Loucy (cell line): ENCODE data around the gene CYFIP2.

Experiments
- H2AFZ ChIP-seq: fragments of 200-600 bp; sonication (generic); 2 replicates; pipeline ENCODE4 v1.6.0; 2016; ENCODE audit warnings: antibody characterized with exemption, mild to moderate bottlenecking, low read length, moderate library complexity
- H3F3A ChIP-seq: fragments of 200-600 bp; 2 replicates; pipeline ENCODE4 v1.6.0; 2016; ENCODE audit warnings: antibody characterized with exemption, low read depth, mild to moderate bottlenecking
- H3K27me3 ChIP-seq: fragments of 200-600 bp; sonication (generic); 2 replicates; pipeline ENCODE4 v1.6.1; 2014; ENCODE audit warnings: low read length, mild to moderate bottlenecking; ENCODE audit not compliant: insufficient read depth, poor library complexity, severe bottlenecking
- H3K36me3 ChIP-seq: fragments of 200-600 bp; sonication (generic); 2 replicates; pipeline ENCODE4 v1.6.1; 2016; ENCODE audit warnings: low read length; ENCODE audit not compliant: insufficient read depth
- H3K4me1 ChIP-seq: fragments of 200-600 bp; sonication (generic); 2 replicates; pipeline ENCODE4 v1.5.1; 2014; ENCODE audit warnings: low read length, mild to moderate bottlenecking; ENCODE audit not compliant: insufficient read depth, poor library complexity, severe bottlenecking
- H3K4me2 ChIP-seq: fragments of 200-600 bp; sonication (generic); 2 replicates; pipeline ENCODE4 v1.6.0; 2014; ENCODE audit warnings: antibody characterized with exemption, low read length, low read depth, mild to moderate bottlenecking; ENCODE audit not compliant: poor library complexity, severe bottlenecking
- H3K4me3 ChIP-seq: fragments of 200-600 bp; sonication (generic); 2 replicates; pipeline ENCODE4 v1.5.1; 2014; ENCODE audit warnings: low read length, mild to moderate bottlenecking, mixed read lengths; ENCODE audit not compliant: poor library complexity, severe bottlenecking
- H3K79me2 ChIP-seq: fragments of 200-600 bp; sonication (generic); 2 replicates; pipeline ENCODE4 v1.6.1; 2014; ENCODE audit warnings: low read length; ENCODE audit not compliant: insufficient read depth
- H3K9ac ChIP-seq: fragments of 200-600 bp; sonication (generic); 2 replicates; pipeline ENCODE4 v1.6.0; 2014; ENCODE audit warnings: mild to moderate bottlenecking, low read depth, low read length, moderate library complexity; ENCODE audit not compliant: poor library complexity, severe bottlenecking
- H3K9me2 ChIP-seq: fragments of 200-600 bp; sonication (generic); replicated peaks from 2 replicates; pipeline ENCODE4 v1.6.1; 2016; ENCODE audit warnings: low read depth, low read length, mixed read lengths
- H3K9me3 ChIP-seq: fragments of 200-600 bp; sonication (generic); 2 replicates; pipeline ENCODE4 v1.6.1; 2014; ENCODE audit warnings: mild to moderate bottlenecking, antibody characterized with exemption, low read length, low read depth; ENCODE audit not compliant: insufficient read depth
- H4K20me1 ChIP-seq: fragments of 200-600 bp; sonication (generic); 2 replicates; pipeline ENCODE4 v1.6.0; 2014; ENCODE audit warnings: antibody characterized with exemption, low read length, mild to moderate bottlenecking; ENCODE audit not compliant: insufficient read depth, poor library complexity, severe bottlenecking
- CTCF ChIP-seq: fragments of 200-600 bp; sonication (generic); conservative IDR thresholded peaks from 2 replicates; pipeline ENCODE4 v1.5.1; 2014; ENCODE audit warnings: mild to moderate bottlenecking, antibody characterized with exemption, low read length
- EZH2phosphoT487 ChIP-seq: fragments of 200-600 bp; IDR thresholded peaks from 2 replicates; pipeline ENCODE4 v1.6.1; 2018; ENCODE audit warnings: antibody characterized with exemption, mild to moderate bottlenecking, moderate library complexity, borderline replicate concordance

CYFIP2 gene

GRCh38 chr5:157372472-157372822, 106.5 kb downstream of the CYFIP2 start:
- Histone ChIP-seq H3K9me2 (no peaks in the 10 kb centered on the region), H3K9ac (no peak overlapping the region), H3K27me3 (no peaks in the 10 kb centered on the region), H4K20me1 (no peaks in the 10 kb centered on the region), H3K4me3 (no peak overlapping the region), H3K4me1 (no peaks in the 10 kb centered on the region), H3K79me2 (no peaks in the 10 kb centered on the region), H3F3A (no peaks in the 10 kb centered on the region), H3K9me3 (no peaks in the 10 kb centered on the region), H3K4me2 (no peak overlapping the region), H2AFZ (no peak overlapping the region), H3K36me3 (peaks cover 91% of the 10 kb centered on the region; the same call in 1 of the 2 replicates)
- TF ChIP-seq CTCF (no peak), EZH2phosphoT487 (no peak)

- Histone ChIP-seq H3K9me3 (no peaks in the 10 kb centered on the region), H3K4me1 (no peaks in the 10 kb centered on the region), H4K20me1 (no peaks in the 10 kb centered on the region), H3K9me2 (no peaks in the 10 kb centered on the region), H2AFZ (no peak overlapping the region), H3K9ac (no peak overlapping the region), H3F3A (no peaks in the 10 kb centered on the region), H3K79me2 (no peaks in the 10 kb centered on the region), H3K27me3 (no peaks in the 10 kb centered on the region), H3K4me3 (no peak overlapping the region), H3K36me3 (peaks cover 83% of the 10 kb centered on the region), H3K4me2 (no peak overlapping the region)
- no peak for TF ChIP-seq EZH2phosphoT487
- no peak for TF ChIP-seq CTCF
Observed at GRCh38 chr5:157378509-157378908, 112.6 kb downstream of the CYFIP2 start.

GRCh38 chr5:157379983-157380382, 114.1 kb downstream of the CYFIP2 start:
- Histone ChIP-seq H2AFZ (no peak overlapping the region), H3K36me3 (peaks cover 82% of the 10 kb centered on the region), H3K79me2 (no peaks in the 10 kb centered on the region), H3K9me3 (no peaks in the 10 kb centered on the region), H3K4me1 (no peaks in the 10 kb centered on the region), H4K20me1 (no peaks in the 10 kb centered on the region), H3F3A (no peaks in the 10 kb centered on the region), H3K9ac (no peak overlapping the region), H3K4me3 (no peak overlapping the region), H3K27me3 (no peaks in the 10 kb centered on the region), H3K9me2 (no peaks in the 10 kb centered on the region), H3K4me2 (no peak overlapping the region)
- TF ChIP-seq CTCF, result no peak
- TF ChIP-seq EZH2phosphoT487, result no peak
